Lower leg skin (tissue), 4 donors: ENCODE results near the gene TMEM161B. TPM values are rescaled to one million over a fixed set of nuclear protein-coding genes. Genes with fewer than 3 reads are reported as not detected.
"Not testable (repeated sequence)": the region's sequence is repeated elsewhere in the genome, so short reads cannot be mapped to it uniquely, and the experiment has no call there.

Experiments used
- DNase-seq, 2 donors: peaks; one replicate each; pipeline ENCODE4 v3.0.0-alpha.2; 2019; ENCODE audit warnings: low spot score in 2 of 2
- H3K4me3 ChIP-seq: fragments of 200-600 bp; sonication (generic); 2 replicates; pipeline ENCODE4 v1.5.1; 2017; ENCODE audit warnings: mild to moderate bottlenecking, low read depth; ENCODE audit not compliant: poor library complexity, severe bottlenecking
- CTCF ChIP-seq, 3 donors: fragments of 450-650 bp; IDR thresholded peaks; one replicate each; pipeline ENCODE4 v1.5.1; 2016; ENCODE audit warnings: antibody characterized with exemption in 3 of 3, mild to moderate bottlenecking in 3 of 3, moderate library complexity in 2 of 3
- POLR2A ChIP-seq, 2 donors: fragments of 450-650 bp; IDR thresholded peaks; one replicate each; pipeline ENCODE4 v1.6.1; 2016 to 2017; ENCODE audit warnings: antibody characterized with exemption in 2 of 2, mild to moderate bottlenecking in 1 of 2, moderate library complexity in 1 of 2
- WGBS, 2 donors: methylation state at CpG; one replicate each; pipeline ENCODE4 v1.1.5; 2018; 5-methylcytosine and 5-hydroxymethylcytosine counted together
- intact Hi-C: fragments of 100-400 bp; cut with DNase I; formaldehyde crosslinking; loops from one replicate; pipeline ENCODE4 v1.15.0; 2023; ENCODE audit warnings: low total_unique reads
- total RNA-seq, 4 donors: library from RNA; depleted of rRNA; stranded (reverse); fragments of >200 nt; gene quantifications; one replicate each; pipeline ENCODE4 v1.1.0, GENCODE V29; 2016

The TMEM161B gene
- total RNA-seq, 4 donors from 2014 or later, result 9.1 to 14.1 (median 10.2) TPM

GRCh38 chr5:88275581-88275980 is 6.9 kb upstream of the TMEM161B start:
- intact Hi-C loops, result no loop called here
- TF ChIP-seq POLR2A (IDR thresholded peaks at IDR 0.05) (no peak), CTCF (IDR thresholded peaks at IDR 0.05) (no peak)
- DNase-seq, result no peak
- H3K4me3 ChIP-seq, result no peak overlapping the region

GRCh38 chr5:88269222-88269771 is 652 bp upstream of the TMEM161B start:
- H3K4me3 ChIP-seq, result peak overlapping the region; percentile 47
- WGBS, 2 donors, result 6 to 13% methylated on average over 15 to 16 of the region's 16 CpGs
- no peak for DNase-seq
- no peak for TF ChIP-seq POLR2A (IDR thresholded peaks at IDR 0.05)
- TF ChIP-seq CTCF (IDR thresholded peaks at IDR 0.05), result no peak
- intact Hi-C loops, result no loop called here

- DNase-seq, H3K4me3 ChIP-seq, intact Hi-C loops: not testable (repeated sequence)
- 96 to 97% methylated on average over 2 of the region's 2 CpGs for WGBS, 2 donors
Observed at GRCh38 chr5:88264565-88264964, 4.1 kb downstream of the TMEM161B start.

- TF ChIP-seq POLR2A (IDR thresholded peaks at IDR 0.05) (no peak), CTCF (IDR thresholded peaks at IDR 0.05) (no peak)
- WGBS, 2 donors, result 95 to 99% methylated on average over 2 of the region's 2 CpGs
- DNase-seq, result no peak
- H3K4me3 ChIP-seq, result no peak overlapping the region
- intact Hi-C loops, result no loop called here
Observed at GRCh38 chr5:88263349-88263748, 5.3 kb downstream of the TMEM161B start.

GRCh38 chr5:88262116-88262515 is 6.5 kb downstream of the TMEM161B start:
- H3K4me3 ChIP-seq, result no peak overlapping the region
- intact Hi-C loops, result no loop called here
- DNase-seq, result no peak
- TF ChIP-seq CTCF (IDR thresholded peaks at IDR 0.05), result no peak
- TF ChIP-seq POLR2A (IDR thresholded peaks at IDR 0.05), result no peak

- no peak for TF ChIP-seq CTCF (IDR thresholded peaks at IDR 0.05)
- no peak for TF ChIP-seq POLR2A (IDR thresholded peaks at IDR 0.05)
- no peak for DNase-seq
- intact Hi-C loops, result no loop called here
- WGBS, 2 donors, result 93 to 95% methylated on average over 2 of the region's 2 CpGs
- H3K4me3 ChIP-seq, result no peak overlapping the region
Observed at GRCh38 chr5:88258636-88259035, 10.0 kb downstream of the TMEM161B start.
